Activated T-cell treated with anti-CD3 and anti-CD28 coated beads, Interleukin-2, amount 50 U/mL, for 1 hour (primary cell): ENCODE data around the gene SLC22A16.
"Not testable (repeated sequence)": the region's sequence is repeated elsewhere in the genome, so short reads cannot be mapped to it uniquely, and the experiment has no call there.

Experiments
- DNase-seq: peaks from one replicate; pipeline ENCODE4 v3.0.0-alpha.2; 2020

SLC22A16 gene

DNA sequence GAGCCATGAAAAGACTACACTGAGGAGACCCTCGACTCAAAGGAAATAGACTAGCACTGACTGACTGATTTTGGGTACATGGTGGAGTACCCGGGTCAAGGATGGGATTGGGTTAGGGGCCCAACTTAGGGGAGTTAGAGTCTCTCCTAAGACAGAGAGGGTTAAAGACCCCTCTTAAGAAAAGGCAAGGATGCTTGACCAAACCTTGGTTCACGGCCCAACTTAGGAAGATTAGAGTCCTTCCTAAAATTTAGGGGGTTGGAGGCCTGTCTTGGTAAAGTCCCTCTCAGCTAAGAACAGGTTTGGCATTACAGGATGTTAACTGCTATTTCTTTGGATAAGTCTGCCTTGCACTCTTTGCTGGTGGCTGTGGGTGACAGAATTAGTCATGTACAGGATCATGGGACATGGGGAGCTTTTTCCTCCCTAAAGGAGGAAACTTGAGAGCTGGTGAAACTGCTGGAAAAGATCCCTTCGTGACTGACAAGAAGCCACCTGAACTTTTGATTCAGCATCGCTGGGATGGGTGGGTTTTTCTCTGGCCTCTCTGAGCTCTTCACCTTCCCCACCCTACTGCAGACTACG, 12.3 kb upstream of the SLC22A16 start:
- no peak for DNase-seq

- not testable (repeated sequence) for DNase-seq
Observed at GRCh38 chr6:110487968-110488381, 11.6 kb upstream of the SLC22A16 start.

GRCh38 chr6:110486756-110487155, 10.3 kb upstream of the SLC22A16 start:
- DNase-seq = no peak

GRCh38 chr6:110485491-110485890, 9.1 kb upstream of the SLC22A16 start:
- DNase-seq = no peak

DNA sequence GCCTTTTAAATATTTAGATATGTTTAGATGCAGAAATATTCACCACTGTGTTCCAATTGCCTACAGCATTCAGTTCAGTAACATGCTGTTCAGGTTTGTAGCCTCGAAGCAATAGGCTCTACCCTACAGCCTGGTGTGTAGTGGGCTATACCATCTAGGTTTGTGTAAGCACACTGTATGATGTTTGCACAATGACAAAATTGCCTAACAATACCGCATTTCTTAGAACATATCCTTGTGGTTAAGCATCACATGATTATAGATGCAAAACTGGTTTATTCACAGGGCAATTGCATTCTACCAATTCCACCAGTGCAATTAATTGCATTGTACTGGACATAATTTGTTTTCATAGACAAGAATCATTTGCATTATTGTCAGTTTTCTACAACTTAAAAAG, 7.9 kb upstream of the SLC22A16 start:
- DNase-seq = no peak

GRCh38 chr6:110482774-110483400, 6.5 kb upstream of the SLC22A16 start:
- DNase-seq = no peak

DNA sequence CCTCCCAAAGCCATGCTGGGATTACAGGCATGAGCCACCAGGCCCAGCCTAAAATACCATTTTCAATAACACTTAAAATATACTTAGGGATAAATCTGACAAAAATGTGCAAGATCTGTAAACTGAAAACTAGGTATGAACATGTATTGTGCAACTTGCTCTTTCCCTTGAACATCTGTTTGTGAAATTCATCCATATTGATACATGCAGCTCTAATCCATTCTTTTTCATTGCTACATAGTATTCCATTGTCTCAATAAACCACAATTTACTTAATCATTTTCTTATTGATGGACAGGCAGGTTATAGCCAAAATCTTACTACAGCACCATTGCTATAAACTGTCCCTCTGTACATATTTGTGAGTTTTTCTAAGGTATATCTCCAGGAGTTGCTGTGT, 4.7 kb upstream of the SLC22A16 start:
- DNase-seq = no peak

DNA sequence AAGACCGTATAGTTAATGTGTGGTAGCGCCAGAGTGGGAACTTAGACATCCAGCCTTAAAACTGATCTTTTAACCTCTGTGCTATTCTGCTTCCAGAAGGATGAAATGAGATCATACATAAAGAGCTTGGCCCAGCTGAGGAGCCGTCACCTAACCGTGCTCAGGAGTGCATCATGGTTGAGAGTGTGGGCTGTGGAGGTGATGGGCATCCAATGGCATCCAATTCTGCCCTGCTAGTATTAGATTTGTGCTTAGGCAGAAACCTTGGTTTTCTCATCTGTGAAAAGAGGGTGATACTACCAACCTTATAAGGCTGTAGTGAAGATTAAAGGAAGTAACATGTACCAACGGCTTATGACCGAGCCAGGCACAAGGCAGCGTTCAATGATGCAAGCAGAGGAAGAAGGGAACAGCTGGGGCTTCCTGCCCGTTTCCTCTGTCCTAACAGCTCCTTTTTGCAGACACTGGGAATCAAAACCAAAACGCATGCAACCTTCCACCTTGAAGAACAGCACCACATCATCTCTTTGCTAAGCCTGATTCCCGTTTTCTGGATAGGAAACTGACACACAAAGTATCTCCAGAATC, 1.3 kb downstream of the SLC22A16 start:
- no peak for DNase-seq

- no peak for DNase-seq
Observed at GRCh38 chr6:110474500-110474899, 1.9 kb downstream of the SLC22A16 start.

GRCh38 chr6:110472739-110473138, 3.7 kb downstream of the SLC22A16 start:
- no peak for DNase-seq

DNA sequence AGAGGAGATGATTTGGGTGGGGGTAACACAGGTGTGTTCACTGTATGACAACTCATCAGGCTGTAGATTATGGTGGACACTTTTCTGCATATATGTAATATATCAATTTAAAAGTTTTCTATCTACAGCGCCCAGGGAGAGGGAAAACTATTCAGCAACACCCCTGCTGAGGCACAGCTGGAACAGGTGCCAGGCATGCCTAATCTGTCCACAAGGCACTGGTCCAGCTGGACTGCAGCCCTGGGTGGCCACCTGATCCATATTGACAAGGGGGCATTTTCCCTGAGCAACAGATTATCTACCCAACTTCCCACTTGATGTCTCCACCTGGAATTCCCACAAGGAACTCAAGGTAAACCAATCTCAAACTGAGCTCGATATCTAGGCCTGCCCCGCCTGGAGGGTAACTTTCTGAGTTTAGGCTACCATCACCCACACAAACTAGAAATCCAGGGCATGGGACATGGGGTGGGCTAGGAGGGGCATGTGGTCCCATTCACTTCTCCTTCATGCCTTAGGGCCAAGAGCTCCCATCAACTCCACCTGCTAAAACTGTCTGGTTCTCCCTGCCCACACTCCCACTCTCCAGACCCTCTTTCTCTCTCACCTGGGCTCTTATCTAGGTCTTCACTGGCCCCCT, 4.6 kb downstream of the SLC22A16 start:
- no peak for DNase-seq

- no peak for DNase-seq
Observed at GRCh38 chr6:110468731-110469130, 7.7 kb downstream of the SLC22A16 start.

GRCh38 chr6:110467566-110468140, 8.8 kb downstream of the SLC22A16 start:
- no peak for DNase-seq

GRCh38 chr6:110462884-110463481, 13.4 kb downstream of the SLC22A16 start:
- DNase-seq = no peak

- DNase-seq = no peak
Observed at GRCh38 chr6:110461376-110461775, 15.0 kb downstream of the SLC22A16 start.

- no peak for DNase-seq
Observed at GRCh38 chr6:110459137-110459536, 17.3 kb downstream of the SLC22A16 start.

GRCh38 chr6:110458476-110458875, 17.9 kb downstream of the SLC22A16 start:
- no peak for DNase-seq

DNA sequence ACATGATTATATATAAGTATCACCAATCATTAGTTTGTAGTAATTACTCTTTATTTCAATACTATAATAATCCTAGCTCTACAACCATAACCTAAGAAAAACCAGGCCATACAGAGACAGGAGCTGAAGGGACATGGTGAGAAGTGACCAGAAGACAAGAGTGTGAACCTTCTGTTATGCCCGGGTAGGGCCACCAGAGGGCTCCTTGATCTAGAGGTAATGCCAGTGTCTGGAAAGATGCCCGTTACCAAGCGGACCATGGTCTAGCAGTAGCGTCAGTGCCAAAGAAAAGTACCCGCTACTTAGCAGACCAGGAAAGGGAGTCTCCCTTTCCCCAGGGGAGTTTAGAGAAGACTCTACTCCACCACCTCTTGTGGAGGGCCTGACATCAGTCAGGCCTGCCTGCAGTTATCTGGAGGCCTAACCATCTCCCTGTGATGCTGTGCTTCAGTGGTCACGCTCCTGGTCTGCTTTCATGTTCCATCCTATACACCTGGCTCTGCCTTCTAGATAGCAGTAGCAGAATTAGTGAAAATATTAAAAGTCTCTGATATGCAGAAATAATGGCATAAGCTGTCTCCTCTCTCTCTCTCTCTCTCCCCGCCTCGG, 18.7 kb downstream of the SLC22A16 start:
- not testable (repeated sequence) for DNase-seq

- DNase-seq = no peak
Observed at GRCh38 chr6:110456694-110457093, 19.7 kb downstream of the SLC22A16 start.

GRCh38 chr6:110449541-110449895, 26.9 kb downstream of the SLC22A16 start:
- DNase-seq = no peak

- DNase-seq = no peak
Observed at GRCh38 chr6:110448846-110449540, 27.4 kb downstream of the SLC22A16 start.

DNA sequence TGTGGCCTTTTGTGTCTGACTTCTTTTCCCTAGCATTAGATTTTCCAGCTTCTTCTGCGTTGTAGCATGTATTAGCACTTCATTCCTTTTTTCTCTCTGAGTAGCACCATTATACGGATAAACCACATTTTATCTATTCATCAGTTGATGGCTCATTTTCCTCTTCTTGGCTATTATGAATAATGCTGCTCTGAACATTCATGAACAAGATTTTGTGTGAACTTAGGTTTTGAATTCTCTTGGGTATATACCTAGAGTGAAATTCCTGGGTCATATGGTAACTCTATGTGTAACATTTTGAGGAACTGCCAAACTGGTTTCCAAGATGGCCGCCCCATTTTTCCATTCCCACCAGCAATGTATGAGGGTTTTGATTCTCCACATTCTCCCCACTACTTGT, 28.7 kb downstream of the SLC22A16 start:
- no peak for DNase-seq
